Measurements from ENCODE around the gene SLC24A4. TPM values are rescaled to one million over a fixed set of nuclear protein-coding genes. Genes with fewer than 3 reads are reported as not detected.

SLC24A4 gene
- total RNA-seq, 2 donors from 2014 or later: 2.7 to 4.4 TPM

DNA sequence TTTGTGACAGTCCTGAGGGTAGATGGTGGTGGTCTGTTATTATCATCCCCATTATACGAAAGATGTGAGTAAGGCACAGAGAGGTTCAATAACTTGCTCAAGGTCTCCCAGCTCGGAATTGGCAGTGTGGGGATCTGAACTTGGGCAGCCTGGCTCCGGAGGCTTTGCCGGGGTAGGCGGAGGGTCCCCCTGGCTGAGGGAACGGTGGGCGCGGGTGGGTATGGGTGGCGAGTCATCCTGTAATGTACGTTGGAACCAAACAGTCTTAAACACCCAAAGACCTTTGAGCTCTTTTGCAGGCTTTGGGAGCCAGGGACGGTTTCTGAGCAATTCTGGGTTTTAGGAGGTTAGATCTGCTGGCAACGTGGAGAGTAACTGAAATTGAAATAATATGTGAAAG, 16.5 kb downstream of the SLC24A4 start:
- Histone ChIP-seq H3K9me3 (no peaks in the 10 kb centered on the region), H3K4me3 (no peak overlapping the region), H3K27ac (no peak overlapping the region), H3K27me3 (replicated peaks; ENCODE audit: insufficient read depth) (no peaks in the 10 kb centered on the region), H3K36me3 (no peaks in the 10 kb centered on the region), H3K4me1 (ENCODE audit: control insufficient read depth in 1 of 2, low read depth in 2 of 2) (no peaks in the 10 kb centered on the region)
- TF ChIP-seq, protein P1, sequence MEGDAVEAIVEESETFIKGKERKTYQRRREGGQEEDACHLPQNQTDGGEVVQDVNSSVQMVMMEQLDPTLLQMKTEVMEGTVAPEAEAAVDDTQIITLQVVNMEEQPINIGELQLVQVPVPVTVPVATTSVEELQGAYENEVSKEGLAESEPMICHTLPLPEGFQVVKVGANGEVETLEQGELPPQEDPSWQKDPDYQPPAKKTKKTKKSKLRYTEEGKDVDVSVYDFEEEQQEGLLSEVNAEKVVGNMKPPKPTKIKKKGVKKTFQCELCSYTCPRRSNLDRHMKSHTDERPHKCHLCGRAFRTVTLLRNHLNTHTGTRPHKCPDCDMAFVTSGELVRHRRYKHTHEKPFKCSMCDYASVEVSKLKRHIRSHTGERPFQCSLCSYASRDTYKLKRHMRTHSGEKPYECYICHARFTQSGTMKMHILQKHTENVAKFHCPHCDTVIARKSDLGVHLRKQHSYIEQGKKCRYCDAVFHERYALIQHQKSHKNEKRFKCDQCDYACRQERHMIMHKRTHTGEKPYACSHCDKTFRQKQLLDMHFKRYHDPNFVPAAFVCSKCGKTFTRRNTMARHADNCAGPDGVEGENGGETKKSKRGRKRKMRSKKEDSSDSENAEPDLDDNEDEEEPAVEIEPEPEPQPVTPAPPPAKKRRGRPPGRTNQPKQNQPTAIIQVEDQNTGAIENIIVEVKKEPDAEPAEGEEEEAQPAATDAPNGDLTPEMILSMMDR (IDR thresholded peaks at IDR 0.05): no peak
- no peak for DNase-seq (ENCODE audit: low spot score)
- ATAC-seq (ENCODE audit: insufficient number of reproducible peaks, low FRiP score, low read depth): no peak

DNA sequence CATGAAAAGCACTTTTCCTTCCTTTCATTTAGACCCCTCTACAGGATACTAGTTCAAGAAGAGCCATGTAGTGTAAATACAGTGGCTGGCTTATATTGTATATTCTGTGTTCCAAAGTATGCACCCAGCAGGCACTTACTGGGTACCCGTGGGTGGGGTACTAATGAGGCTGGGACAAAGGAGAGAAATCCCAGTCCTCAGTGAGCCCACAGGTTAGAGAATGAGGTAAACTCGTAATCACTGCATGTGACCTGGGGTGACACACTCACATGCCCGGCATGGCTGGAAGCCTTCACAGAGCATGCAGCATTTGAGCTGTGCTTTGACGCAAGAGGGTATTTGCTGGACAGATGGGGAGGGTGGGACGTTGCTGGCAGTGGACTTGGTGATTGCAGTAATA, 17.1 kb downstream of the SLC24A4 start:
- Histone ChIP-seq H3K9me3 (no peaks in the 10 kb centered on the region), H3K36me3 (no peaks in the 10 kb centered on the region), H3K4me3 (no peak overlapping the region), H3K27me3 (replicated peaks; ENCODE audit: insufficient read depth) (no peaks in the 10 kb centered on the region), H3K27ac (no peak overlapping the region), H3K4me1 (ENCODE audit: control insufficient read depth in 1 of 2, low read depth in 2 of 2) (no peaks in the 10 kb centered on the region)
- TF ChIP-seq, protein P1 (IDR thresholded peaks at IDR 0.05): no peak
- DNase-seq (ENCODE audit: low spot score) (no peak), ATAC-seq (ENCODE audit: insufficient number of reproducible peaks, low FRiP score, low read depth) (no peak)

GRCh38 chr14:92340931-92341330, 18.0 kb downstream of the SLC24A4 start:
- Histone ChIP-seq H3K9me3 (no peaks in the 10 kb centered on the region), H3K27ac (no peak overlapping the region), H3K4me3 (no peak overlapping the region), H3K4me1 (ENCODE audit: control insufficient read depth in 1 of 2, low read depth in 2 of 2) (no peaks in the 10 kb centered on the region), H3K36me3 (no peaks in the 10 kb centered on the region), H3K27me3 (replicated peaks; ENCODE audit: insufficient read depth) (no peaks in the 10 kb centered on the region)
- DNase-seq (ENCODE audit: low spot score) (no peak), ATAC-seq (ENCODE audit: insufficient number of reproducible peaks, low FRiP score, low read depth) (no peak)
- TF ChIP-seq, protein P1 (IDR thresholded peaks at IDR 0.05): no peak

GRCh38 chr14:92341791-92342190, 18.8 kb downstream of the SLC24A4 start:
- Histone ChIP-seq H3K4me3 (no peak overlapping the region), H3K27me3 (replicated peaks; ENCODE audit: insufficient read depth) (no peaks in the 10 kb centered on the region), H3K27ac (no peak overlapping the region), H3K4me1 (ENCODE audit: control insufficient read depth in 1 of 2, low read depth in 2 of 2) (no peaks in the 10 kb centered on the region), H3K9me3 (no peaks in the 10 kb centered on the region), H3K36me3 (no peaks in the 10 kb centered on the region)
- DNase-seq (ENCODE audit: low spot score) (no peak), ATAC-seq (ENCODE audit: insufficient number of reproducible peaks, low FRiP score, low read depth) (no peak)
- TF ChIP-seq, protein P1 (IDR thresholded peaks at IDR 0.05): no peak

DNA sequence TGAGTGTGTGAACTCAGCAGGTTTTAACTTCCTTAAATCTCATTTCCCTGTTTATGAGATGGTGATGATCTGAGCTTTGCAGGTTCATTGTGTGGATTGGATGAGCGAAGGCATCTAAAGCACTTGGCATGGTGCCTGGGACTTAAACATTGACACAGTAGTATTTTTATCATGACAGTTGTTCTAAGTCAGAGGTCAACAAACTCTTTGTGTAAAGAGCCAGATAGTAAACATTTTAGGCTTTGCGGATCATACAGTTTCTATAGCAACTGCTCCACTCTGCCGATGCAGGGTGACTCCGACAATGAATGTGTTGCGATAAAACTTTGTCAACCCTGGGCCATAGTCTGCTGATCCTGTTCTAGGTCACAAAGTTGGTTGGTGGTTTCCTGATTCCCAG, 25.2 kb downstream of the SLC24A4 start:
- TF ChIP-seq, protein P1 (IDR thresholded peaks at IDR 0.05): no peak
- H3K4me1 ChIP-seq (ENCODE audit: control insufficient read depth in 1 of 2, low read depth in 2 of 2): no peaks in the 10 kb centered on the region

More for the DNA sequence above, 25.2 kb downstream of the SLC24A4 start:
- no peak for DNase-seq (ENCODE audit: low spot score)
- no peak for ATAC-seq (ENCODE audit: insufficient number of reproducible peaks, low FRiP score, low read depth)
- Histone ChIP-seq H3K9me3 (no peaks in the 10 kb centered on the region), H3K4me3 (no peak overlapping the region), H3K27ac (no peak overlapping the region), H3K27me3 (replicated peaks; ENCODE audit: insufficient read depth) (no peaks in the 10 kb centered on the region), H3K36me3 (no peaks in the 10 kb centered on the region)
